DMS153 (cell line): ENCODE measurements around the gene MRPL1.
"Not testable (repeated sequence)": the region's sequence is repeated elsewhere in the genome, so short reads cannot be mapped to it uniquely, and the experiment has no call there.

Source experiments
- DNase-seq: peaks from one replicate; lab custom pipeline; 2025; lab: John Stamatoyannopoulos, UW

Gene MRPL1

DNA sequence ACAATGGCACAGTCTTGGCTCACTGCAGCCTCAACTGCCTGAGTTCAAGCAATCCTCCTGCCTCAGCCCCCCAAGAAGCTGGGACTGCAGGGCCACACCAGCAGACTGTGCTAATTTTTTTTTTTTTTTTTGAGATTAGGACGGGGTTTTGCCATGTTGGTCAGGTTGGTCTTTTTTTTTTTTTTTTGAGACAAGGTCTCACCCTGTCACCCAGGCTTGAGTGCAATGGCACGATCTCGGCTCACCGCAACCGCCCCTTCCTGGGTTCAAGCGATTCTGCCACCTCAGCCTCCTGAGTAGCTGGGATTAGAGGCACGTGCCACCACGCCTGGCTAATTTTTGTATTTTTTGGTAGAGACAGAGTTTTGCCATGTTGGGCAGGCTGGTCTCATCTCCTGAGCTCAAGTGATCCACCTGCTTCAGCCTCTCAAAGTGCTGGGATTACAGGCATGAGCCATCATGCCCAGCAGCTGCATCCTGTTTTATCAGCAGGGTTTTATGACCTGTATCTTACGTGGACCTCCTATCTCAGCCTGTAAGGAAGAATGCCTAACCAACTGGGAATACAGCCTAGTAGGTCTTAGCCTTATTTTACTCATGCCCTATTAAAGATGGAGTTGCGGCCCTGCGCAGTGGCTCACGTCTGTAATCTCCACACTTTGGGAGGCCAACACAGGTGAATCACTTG lies 13.2 kb upstream of the MRPL1 start:
- peak; percentile 97 for DNase-seq

DNA sequence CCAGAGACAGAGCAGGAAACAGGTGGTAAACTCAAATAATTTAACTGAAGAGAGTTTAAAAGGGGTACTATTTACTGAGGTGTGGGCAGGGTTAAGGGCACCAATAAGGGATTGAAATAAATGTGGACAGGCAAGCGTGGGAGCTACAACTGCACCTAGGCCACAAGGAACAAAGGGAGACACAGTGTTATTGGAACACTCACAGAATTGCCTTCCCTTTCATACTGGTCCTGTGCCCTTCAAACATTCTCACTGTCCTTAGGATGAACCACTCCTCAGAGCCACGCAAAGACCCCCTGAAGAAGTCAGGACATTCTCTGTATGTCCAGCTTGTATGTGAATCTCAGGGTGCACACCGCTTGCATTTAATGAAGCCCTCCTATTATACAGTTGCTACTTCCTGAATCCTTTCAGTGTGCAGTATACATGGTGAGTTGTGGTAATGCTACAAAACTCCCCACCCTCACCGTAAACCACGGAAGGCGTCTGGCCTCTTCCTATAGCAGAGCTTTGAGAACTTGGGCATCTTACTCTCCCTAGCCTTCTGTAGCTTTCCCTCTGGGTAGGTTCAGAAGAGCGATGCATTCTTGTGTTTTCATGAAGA lies 9.6 kb upstream of the MRPL1 start:
- DNase-seq = peak; percentile 11

DNA sequence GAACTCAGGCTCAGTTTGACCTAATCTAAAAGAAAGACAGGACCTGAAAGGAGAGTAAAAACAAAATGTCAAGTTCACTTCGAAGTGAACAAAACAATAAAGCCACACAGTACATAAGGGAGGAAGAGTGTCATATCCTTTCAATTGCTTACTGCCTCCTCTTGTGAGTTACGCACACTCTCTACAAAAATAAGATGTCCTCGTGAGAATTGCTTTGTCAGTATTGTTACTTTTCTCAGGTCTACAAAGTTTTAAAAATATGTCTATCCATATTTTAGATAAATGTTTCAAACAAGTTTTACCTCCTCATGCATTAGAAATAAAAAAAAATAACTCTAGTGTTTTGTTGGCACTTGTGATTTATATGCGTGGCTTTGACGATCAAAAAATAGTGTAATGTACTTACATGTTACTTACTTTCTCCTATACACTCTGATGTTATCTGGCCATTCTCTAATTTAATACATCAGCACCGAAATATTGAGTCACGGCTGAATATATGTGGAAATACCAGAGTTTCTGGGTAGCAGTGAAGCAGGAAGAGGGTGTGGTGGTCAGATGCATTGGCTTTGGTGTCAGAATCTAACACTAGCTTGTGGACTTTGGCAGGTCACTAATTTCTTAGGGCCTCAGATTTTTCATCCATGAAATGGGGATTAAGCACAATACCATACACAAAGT lies 8.1 kb upstream of the MRPL1 start:
- DNase-seq = no peak

DNA sequence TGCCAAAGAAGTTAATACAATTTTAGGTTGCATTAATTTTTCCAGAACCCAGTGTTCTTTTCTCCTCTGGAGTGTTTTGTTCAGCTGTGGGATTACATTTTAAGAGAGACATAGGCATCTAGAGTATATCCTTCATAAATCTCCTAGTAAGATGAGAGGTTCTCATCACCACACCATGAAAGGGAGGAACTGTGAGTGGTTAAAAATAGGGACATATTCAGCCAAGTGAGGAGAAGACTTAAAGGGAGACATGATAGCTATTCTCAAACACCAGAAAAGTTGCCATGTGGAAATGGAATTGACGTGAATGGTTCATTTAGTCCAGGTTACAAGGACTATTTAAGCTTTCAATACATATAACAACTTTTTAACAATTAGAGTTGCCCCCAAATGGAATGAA lies 6.5 kb upstream of the MRPL1 start:
- DNase-seq = no peak

DNA sequence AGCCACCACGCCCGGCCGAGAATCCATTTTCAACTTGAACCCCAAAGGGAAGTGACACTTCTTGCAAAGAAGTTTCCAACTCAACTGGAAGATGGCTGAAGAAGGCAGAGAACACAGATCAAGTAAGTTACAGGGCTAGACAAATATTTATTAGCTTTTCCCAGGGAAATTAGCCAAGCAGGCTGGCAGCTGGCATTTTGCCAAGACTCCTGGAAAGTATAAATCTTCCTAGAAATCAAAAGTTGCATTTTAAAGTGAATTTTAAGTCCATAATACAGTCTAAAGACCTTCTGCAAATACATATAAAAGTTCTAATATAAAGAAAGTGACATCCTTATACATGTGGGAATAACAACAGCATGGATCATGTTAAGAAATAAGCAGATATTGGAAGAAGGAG lies 3.4 kb upstream of the MRPL1 start:
- DNase-seq = no peak

DNA sequence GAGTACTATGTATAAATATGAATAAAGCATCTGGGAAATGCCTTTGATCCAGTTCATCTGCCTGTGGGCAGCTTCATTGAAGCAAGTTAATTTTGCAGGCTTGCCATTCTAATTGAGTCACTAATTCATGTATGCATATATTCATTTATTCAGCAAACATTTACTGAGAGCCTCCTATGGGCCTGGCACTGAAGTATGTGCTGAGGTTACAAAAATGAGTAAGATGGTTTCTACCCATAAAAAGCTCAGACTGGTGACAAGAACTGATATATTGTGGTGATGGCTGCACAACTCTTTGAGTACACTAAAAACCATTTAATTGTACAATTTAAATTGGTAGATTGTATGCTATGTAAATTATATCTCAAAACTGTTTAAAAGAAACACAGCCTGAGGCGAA lies 1.1 kb upstream of the MRPL1 start:
- DNase-seq = no peak

DNA sequence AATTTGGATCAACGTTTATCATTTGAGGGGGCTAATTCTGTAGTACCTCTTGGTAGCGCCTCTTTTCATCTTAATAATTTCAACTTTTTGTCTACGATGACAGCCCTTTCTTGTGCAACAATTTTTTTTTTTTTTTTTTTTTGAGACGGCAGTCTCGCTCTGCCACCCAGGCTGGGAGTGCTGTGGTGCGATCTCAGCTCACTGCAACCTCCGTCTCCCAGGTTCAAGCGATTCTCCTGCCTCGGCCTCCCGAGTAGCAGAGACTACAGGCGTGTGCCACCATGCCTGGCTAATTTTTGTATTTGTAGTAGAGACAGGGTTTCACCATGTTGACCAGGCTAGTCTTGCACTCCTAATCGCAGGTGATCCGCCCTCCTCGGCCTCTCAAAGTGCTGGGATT lies 711 bp downstream of the MRPL1 start:
- not testable (repeated sequence) for DNase-seq

DNA sequence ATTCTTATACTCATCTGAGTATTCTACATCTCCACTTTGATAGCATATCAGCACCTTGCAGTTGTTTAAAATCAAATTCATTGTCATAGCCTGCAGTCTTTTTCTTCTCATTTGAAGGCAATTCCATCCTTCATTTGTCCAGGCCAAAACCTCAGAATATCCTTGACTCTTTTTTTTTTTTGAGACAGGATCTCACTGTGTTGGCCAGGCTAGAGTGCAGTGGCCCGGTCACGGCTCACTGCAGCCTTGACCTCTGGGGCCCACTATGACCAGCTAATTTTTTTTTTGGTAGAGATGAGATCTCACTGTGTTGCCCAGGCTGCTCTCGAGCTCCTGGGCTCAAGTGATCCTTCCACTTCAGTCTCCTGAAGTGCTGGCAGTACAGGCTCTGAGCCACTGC lies 2.6 kb downstream of the MRPL1 start:
- no peak for DNase-seq

DNA sequence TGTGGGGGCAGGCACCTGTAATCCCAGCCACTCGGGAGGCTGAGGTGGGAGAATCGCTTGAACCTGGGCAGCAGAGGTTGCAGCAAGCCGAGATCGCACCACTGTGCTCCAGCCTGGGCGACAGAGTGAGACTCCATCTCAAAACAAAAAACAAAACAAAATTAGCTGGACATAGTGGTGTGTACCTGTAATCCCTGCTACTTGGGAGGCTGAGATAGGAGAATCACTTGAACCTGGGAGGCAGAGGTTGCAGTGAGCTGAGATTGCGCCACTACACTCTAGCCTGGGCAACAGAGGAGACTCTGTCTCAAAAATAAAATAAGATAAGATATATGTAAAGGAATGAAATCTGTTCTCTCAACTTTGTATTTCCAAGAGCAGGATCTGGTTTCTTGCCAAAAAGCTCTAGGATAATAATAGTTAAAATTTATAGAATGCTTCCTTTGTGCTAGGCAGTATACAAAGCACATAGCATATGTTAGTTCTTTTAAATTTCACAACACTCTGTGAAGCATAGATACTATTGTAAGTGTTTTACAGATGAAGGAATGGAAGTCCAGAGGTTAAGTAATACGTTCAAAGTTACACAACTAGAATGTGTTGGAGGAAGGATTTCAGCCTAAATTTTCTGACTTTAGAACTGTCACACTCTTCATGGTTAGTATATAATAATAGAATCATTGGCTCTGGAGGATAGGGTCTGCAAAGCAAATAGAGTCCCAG lies 10.3 kb downstream of the MRPL1 start:
- no peak for DNase-seq

DNA sequence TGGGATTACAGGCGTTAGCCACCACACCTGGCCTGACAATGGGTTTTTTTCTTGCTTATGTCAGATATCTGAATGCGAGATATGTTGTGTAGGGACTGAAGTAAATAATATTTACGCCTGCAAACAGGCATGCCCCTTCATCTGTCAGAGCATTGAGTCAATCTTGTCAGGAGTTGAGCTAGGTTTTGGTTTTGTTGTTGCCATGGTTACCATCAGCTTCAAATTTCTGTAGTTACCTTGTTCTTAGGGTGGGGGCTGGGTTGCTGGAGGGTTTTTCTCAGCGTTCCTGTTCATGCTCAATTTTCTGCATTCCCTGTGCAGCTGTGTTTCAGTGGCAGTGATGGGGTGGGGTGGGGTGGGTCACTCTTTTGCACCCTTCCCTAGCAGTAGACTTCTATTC lies 14.5 kb downstream of the MRPL1 start:
- DNase-seq = no peak

DNA sequence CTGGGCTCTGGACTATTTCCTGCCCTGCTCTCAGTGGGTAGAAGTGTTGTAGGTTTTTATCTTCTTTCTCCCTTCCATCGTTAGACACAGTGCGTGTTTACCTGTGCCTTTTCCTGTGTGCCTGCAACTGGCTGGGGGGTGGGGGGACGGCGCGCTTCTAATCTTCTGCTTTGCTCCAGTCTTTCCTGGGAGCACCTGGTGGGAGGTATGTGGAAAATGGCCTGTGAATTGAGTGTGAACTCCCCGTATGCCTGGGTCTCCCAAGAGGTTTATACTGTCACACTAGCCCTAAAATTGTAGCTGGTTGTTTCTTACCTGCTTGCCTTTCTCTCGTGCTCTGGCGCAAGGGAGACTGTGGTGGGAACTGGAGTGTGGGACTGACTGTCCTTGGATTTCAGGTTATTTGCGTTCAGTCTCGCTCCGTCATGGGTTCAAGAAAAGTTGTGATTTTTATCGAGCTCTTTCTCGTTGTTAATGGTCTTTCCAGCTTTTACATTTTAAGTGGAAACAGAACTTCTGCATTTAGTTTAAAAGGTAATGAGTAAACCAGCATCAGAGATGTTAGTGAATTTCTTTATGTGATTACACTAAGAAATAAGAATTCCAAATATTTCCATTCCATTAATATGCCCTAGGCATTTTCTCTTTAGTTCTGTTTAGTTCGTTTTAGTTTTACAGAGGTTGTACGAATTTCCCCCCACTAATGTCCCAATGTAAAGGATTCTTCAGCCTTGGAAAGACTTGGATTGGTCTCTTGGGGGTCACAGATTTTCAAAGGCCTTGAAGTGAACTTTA lies 15.3 kb downstream of the MRPL1 start:
- DNase-seq = no peak

DNA sequence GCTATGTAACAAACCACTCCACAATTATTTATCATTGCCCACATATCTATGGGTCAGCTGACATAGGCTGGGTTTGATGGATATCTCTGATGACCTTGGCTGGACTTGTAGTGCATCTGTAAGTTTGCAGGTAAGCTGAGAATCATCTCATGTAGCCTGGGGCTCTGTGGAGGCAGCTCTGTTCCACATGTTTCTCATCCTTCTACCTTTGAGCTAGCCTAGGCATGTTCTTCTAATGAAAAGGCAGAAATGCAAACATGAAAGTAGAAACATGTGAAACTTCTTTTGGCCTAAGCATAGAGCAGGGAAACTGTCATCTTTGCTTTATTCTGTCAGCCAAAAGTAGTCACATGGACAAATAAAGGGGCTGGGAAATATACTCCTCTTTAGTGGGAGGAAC lies 18.2 kb downstream of the MRPL1 start:
- DNase-seq = no peak

DNA sequence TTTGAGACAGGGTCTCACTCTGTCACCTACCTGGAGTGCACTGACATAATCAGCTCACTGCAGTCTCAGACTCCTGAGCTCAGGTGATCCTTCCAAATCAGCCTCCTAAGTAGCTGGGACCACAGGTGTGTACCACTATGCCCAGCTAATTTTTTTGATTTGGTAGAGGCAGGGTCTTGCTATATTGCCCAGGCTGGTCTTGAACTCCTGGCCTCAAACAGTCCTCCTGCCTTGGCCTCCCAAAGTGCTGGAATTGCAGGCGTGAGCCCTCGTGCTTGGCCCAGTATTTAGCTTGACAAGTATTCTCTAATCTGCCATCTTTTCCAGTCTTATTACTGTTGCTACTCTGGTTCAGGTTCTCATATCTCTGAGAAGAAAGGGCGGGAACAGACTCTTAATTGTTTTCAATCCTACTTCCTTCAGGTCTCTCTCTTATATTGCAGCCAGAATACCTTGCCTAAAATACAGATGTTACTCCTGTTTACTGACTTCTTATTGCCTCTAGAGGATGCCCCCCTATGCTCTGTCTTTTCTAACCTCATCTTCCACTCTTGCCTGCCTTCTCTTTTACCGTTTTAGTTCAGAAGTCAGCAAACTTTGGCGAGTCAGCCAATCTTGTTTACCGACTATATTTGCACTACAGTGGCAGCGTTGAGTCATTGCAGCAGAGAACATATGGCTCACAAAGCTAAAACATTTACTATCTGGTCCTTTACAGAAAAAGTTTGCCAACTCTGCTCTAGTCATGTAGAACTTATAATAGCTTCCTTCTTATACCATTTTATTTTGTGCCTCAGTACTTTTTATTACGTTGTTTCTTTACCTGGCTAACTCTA lies 19.0 kb downstream of the MRPL1 start:
- DNase-seq = no peak

DNA sequence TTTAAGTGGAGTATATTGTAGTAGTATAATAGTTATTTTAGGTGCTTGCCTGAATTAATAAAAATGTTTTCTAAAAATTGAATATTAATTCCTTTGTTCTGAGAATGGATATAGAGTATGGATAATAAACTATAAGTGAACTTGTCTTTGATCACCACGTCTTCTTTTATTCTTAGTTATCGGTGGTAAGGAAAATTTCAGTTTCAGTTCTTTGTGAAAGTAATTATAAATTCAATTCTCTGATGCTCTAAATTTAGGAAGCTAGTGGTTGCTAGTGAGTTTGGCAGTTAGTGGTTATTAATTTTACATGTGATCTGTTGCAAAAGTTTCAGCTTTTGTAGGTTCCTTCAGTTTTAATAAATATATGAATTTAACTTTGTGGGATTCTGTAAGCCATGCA lies 30.8 kb downstream of the MRPL1 start:
- DNase-seq = no peak

DNA sequence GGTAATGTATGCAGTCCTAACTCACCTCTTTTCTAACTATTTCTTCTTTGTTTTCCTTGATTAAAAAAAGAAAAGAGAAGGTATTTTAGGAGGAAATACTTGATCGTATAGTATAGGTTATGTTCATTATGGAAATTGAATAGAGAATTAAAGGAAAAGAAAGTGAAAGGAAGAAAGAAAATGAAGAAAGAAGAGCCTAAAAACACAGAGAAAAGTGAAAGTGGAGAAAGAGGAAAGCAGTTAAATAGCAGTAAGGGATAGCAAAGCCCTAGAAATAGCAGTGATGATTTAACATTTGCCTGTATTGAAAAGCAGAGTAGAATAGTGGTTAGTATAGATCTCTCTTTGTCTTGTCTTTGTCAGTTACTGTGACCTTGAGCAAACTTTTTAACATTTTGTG lies 37.0 kb downstream of the MRPL1 start:
- DNase-seq = no peak

DNA sequence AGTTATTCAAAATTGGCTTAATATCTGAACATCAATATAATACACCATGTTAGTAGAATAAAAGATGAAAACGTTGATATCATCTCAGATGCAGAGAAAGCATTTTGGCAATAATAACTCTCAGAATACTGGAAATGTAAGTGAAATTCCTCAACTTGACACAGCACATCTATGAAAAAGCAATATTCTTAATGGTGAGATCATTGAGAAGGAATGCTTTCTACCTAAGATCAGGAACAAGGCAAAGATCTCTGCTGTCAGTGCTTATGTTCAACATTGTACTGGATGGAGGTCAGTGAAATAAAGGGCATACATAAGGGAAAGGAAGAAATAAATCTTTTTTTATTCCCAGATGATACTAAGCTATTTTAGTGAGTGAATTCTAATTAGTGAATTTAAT lies 40.6 kb downstream of the MRPL1 start:
- no peak for DNase-seq

DNA sequence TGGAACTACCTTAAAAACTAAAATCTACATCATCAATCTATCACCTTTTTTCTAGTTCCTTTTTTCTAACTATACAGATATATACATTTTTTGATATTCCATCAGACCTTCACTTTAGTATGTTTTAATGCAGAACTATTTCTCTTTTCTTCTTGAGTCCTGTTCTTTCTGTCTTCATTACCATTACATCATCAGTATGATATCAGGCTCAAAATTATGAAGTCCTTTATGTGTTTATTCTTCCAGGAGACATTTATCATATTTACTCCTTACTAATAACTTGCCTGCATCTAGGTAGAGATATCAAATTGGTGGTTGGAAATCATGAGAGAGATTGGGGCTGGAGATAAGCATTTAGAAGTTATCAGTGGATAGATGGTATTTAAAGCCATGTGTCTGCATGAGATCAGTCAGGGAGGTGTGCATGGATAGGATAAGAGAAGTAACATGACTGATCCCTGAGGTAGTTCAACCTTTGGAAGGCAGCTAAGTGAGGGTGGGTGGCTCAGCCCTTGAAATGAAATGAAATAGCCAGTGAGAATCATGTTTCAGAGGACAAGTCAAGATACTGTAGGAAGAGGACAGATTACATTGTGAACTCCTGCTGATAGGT lies 43.1 kb downstream of the MRPL1 start:
- no peak for DNase-seq

DNA sequence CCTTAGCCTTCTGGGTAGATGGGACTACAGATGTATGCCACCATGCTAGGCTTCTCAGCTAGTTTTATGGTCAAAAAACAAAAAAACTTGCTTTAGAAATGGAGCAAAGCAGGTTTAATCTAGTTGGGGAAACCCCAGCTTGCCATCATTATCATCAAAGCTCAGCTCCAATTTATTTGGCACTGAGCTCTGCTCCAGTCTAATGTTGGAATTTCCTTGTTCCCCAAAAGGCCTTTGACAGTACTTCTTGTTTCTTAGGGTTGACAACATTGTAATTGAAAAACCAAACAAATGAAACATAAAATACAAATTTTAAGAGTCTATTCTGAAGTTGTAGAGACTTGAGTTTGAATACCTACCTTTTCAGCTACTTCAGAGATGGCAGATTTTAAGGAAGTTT lies 48.0 kb downstream of the MRPL1 start:
- DNase-seq = no peak

DNA sequence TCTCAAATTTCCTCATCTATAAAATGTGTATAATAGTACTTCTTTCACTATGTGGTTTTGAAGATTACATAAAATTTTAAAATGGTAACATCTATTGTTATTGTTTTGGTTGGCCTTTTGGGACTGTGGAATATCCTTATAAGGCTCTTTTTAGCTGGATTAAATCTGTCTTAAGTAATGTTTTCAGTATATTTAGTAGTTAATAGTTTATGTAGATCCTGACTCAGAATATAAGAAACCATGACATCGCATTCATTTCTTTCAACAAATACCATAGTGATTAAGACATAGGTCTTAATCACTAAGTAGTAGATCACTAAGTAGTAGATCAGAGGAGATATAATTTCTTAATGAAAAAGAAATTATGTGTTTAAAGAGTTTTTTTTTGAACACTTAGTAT lies 48.5 kb downstream of the MRPL1 start:
- DNase-seq = no peak

DNA sequence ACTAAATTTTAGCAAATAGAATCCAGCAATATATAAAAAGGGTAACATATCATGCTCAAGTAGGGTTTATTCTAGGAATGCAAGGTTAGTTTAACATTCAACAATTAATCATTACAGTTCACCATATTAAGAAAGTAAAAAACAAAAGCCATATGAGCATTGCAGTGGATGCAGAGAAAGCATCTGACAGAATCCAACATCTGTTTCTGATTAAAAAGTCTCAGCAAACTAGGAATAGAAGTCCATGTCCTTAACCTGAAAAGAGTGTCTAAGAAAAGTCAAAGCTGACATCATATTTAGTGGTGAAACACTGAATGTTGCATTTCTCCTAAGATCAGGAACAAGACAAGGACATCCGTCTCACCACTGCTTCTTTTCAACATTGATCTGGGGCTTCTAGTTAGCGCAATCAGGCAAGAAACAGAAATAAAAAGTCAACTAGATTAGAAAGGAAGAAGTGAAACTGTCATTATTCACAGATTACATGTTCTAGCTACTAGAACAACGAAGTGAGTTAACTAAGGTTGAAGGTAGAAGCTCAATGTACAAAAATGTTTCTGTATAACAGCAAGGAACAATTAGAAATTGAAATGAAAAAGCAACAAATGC lies 49.3 kb downstream of the MRPL1 start:
- no peak for DNase-seq
